ENCODE results near the gene RLN3. TPM values are rescaled to one million over a fixed set of nuclear protein-coding genes. Genes with fewer than 3 reads are reported as not detected.

The RLN3 gene
- polyA plus RNA-seq (2012; ENCODE audit: insufficient read depth, insufficient read length) = not detected

GRCh38 chr19:14027856-14028450 is at the start of gene RLN3:
Gene RLN3 (plus strand): TSS chr19:14028148. CDS start chr19:14028205, 57 bp downstream.
- no peak within 1 kb of the TSS for H3K4me3 ChIP-seq (ENCODE audit: low read length)
- no peak for DNase-seq (ENCODE audit: low read depth, low spot score)

GRCh38 chr19:13978351-13979243 is 49.4 kb upstream of the RLN3 start:
- no peak overlapping the region for H3K4me3 ChIP-seq (ENCODE audit: low read length)
- DNase-seq (ENCODE audit: low read depth, low spot score) = no peak

- no peak for DNase-seq (ENCODE audit: low read depth, low spot score)
- no peak overlapping the region for H3K4me3 ChIP-seq (ENCODE audit: low read length)
Measured at GRCh38 chr19:13979244-13979615, 48.7 kb upstream of the RLN3 start.

GRCh38 chr19:13979686-13980085 is 48.3 kb upstream of the RLN3 start:
- DNase-seq (ENCODE audit: low read depth, low spot score) = no peak
- no peak overlapping the region for H3K4me3 ChIP-seq (ENCODE audit: low read length)

GRCh38 chr19:13980340-13980739 is 47.6 kb upstream of the RLN3 start:
- no peak overlapping the region for H3K4me3 ChIP-seq (ENCODE audit: low read length)
- DNase-seq (ENCODE audit: low read depth, low spot score) = no peak

GRCh38 chr19:13981021-13981420 is 46.9 kb upstream of the RLN3 start:
- DNase-seq (ENCODE audit: low read depth, low spot score) = no peak
- H3K4me3 ChIP-seq (ENCODE audit: low read length) = no peak overlapping the region

- no peak for DNase-seq (ENCODE audit: low read depth, low spot score)
- no peak overlapping the region for H3K4me3 ChIP-seq (ENCODE audit: low read length)
Measured at GRCh38 chr19:13981467-13981866, 46.5 kb upstream of the RLN3 start.

- no peak overlapping the region for H3K4me3 ChIP-seq (ENCODE audit: low read length)
- no peak for DNase-seq (ENCODE audit: low read depth, low spot score)
Measured at GRCh38 chr19:13981988-13982501, 45.9 kb upstream of the RLN3 start.

GRCh38 chr19:13982773-13983172 is 45.2 kb upstream of the RLN3 start:
- no peak for DNase-seq (ENCODE audit: low read depth, low spot score)
- no peak overlapping the region for H3K4me3 ChIP-seq (ENCODE audit: low read length)

- peak; percentile 68 for DNase-seq (ENCODE audit: low read depth, low spot score)
- H3K4me3 ChIP-seq (ENCODE audit: low read length) = no peak overlapping the region
Measured at GRCh38 chr19:13983213-13983889, 44.6 kb upstream of the RLN3 start.

- DNase-seq (ENCODE audit: low read depth, low spot score) = no peak
- no peak overlapping the region for H3K4me3 ChIP-seq (ENCODE audit: low read length)
Measured at GRCh38 chr19:13984186-13984585, 43.8 kb upstream of the RLN3 start.

- DNase-seq (ENCODE audit: low read depth, low spot score) = no peak
Measured at GRCh38 chr19:13984875-13985741, 42.8 kb upstream of the RLN3 start.

GRCh38 chr19:13985771-13986347 is 42.1 kb upstream of the RLN3 start:
- DNase-seq (ENCODE audit: low read depth, low spot score) = no peak
- peak overlapping the region; percentile 41 for H3K4me3 ChIP-seq (ENCODE audit: low read length)

More at GRCh38 chr19:13984875-13985741, 42.8 kb upstream of the RLN3 start:
- no peak overlapping the region for H3K4me3 ChIP-seq (ENCODE audit: low read length)

GRCh38 chr19:13986348-13986904 is 41.5 kb upstream of the RLN3 start:
- peak overlapping the region; percentile 46 for H3K4me3 ChIP-seq (ENCODE audit: low read length)
- DNase-seq (ENCODE audit: low read depth, low spot score) = peak; percentile 95

- no peak for DNase-seq (ENCODE audit: low read depth, low spot score)
- peak overlapping the region; percentile 46 for H3K4me3 ChIP-seq (ENCODE audit: low read length)
Measured at GRCh38 chr19:13987101-13987890, 40.7 kb upstream of the RLN3 start.

- DNase-seq (ENCODE audit: low read depth, low spot score) = no peak
- no peak overlapping the region for H3K4me3 ChIP-seq (ENCODE audit: low read length)
Measured at GRCh38 chr19:13989487-13989886, 38.5 kb upstream of the RLN3 start.

- H3K4me3 ChIP-seq (ENCODE audit: low read length) = no peak overlapping the region
- DNase-seq (ENCODE audit: low read depth, low spot score) = no peak
Measured at GRCh38 chr19:13990085-13990484, 37.9 kb upstream of the RLN3 start.

All from Jurkat, Clone E6-1 (cell line).